ENCODE data around the gene SYNJ2BP. TPM values are rescaled to one million over a fixed set of nuclear protein-coding genes. Genes with fewer than 3 reads are reported as not detected.

The SYNJ2BP gene
- 34.7 TPM for total RNA-seq

GRCh38 chr14:70416725-70417349 lies at the start of gene SYNJ2BP:
SYNJ2BP (minus strand) TSS chr14:70417090; CDS start chr14:70416963, 127 bp downstream.

GRCh38 chr14:70451874-70452273 lies 35.0 kb upstream of the SYNJ2BP start, which contains the start of gene ADAM21:
ADAM21 (plus strand) TSS chr14:70452174; CDS start chr14:70457500, 5,326 bp downstream.

Other genes starting within 250 kb of the SYNJ2BP start
- 2.7 TPM for gene SLC8A3, start 228.1 kb downstream of the SYNJ2BP start, total RNA-seq
- gene COX16, start 57.4 kb downstream of the SYNJ2BP start, total RNA-seq = 27.3 TPM
- not detected for gene ADAM21, start 35.1 kb upstream of the SYNJ2BP start, total RNA-seq
- gene ADAM20, start 117.9 kb upstream of the SYNJ2BP start, total RNA-seq = 3.2 TPM
- gene MED6, start 183.6 kb upstream of the SYNJ2BP start, total RNA-seq = 44.8 TPM
- 1.8 TPM for gene TTC9, start 224.8 kb upstream of the SYNJ2BP start, total RNA-seq